KOPT-K1 (cell line): ENCODE measurements around the gene DUOXA2.

Experiments used
- H3K27ac ChIP-seq: fragments of 200-600 bp; sonication (generic); 2 replicates; pipeline ENCODE4 v1.5.1; 2016; ENCODE audit warnings: antibody characterized with exemption, mild to moderate bottlenecking, low read depth, low read length; ENCODE audit not compliant: poor library complexity, severe bottlenecking
- H3K36me3 ChIP-seq: fragments of 200-600 bp; sonication (generic); 2 replicates; pipeline ENCODE4 v1.5.1; 2017; ENCODE audit warnings: antibody characterized with exemption, mild to moderate bottlenecking, low read length, moderate library complexity; ENCODE audit not compliant: insufficient read depth
- H3K9me3 ChIP-seq: fragments of 200-600 bp; sonication (generic); 2 replicates; pipeline ENCODE4 v1.5.1; 2017; ENCODE audit warnings: antibody characterized with exemption, low read length, mild to moderate bottlenecking; ENCODE audit not compliant: insufficient read depth, poor library complexity, severe bottlenecking

DUOXA2 gene

GRCh38 chr15:45118131-45118588 is 4.0 kb downstream of the DUOXA2 start:
- H3K9me3 ChIP-seq: no peaks in the 10 kb centered on the region

GRCh38 chr15:45118996-45119395 is 4.9 kb downstream of the DUOXA2 start:
- Histone ChIP-seq H3K27ac (no peak overlapping the region), H3K9me3 (no peaks in the 10 kb centered on the region), H3K36me3 (no peaks in the 10 kb centered on the region)

More at GRCh38 chr15:45118131-45118588, 4.0 kb downstream of the DUOXA2 start:
- Histone ChIP-seq H3K36me3 (no peaks in the 10 kb centered on the region), H3K27ac (no peak overlapping the region)

DNA sequence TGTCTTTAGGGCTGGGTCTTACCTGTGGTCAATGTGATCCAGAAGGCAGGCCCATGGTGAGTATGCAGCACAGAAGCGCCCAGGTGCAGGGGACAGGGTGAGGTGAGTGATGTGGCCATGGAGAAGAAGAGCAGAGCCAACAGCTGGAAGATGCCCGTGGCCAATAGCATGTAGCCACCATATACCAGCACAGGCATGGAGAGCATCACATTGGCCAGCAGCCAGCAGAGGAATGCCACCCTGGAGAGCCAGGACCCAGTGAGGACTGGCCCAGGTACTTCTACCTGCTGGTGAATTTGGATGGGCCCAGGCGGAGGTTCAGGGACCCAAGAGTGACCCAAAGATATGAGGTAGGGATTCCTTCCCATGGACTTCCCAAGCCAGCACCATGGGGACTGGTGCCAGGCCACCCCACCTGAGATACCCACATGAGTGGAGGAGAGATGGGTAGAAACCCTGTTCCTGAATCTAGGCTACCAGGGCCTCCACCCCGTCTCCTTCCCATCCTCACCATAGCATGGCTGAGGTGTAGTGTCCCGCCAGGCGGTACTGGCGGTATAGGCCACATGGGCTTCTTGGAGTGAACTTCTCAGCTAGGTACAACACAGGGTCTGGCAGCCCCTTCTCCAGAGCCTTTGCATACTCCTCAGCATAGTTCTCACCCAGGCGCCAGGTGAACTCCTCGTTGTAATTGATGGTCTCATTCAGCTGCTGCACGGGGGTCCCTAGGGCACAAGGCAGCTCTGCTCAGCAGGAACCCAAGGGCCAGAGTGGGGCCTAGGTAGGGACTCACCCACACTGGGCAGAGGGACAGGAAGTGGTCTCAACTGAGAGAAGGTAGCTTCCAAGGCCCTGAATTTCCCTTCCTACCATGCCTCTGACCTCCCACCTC is 6.2 kb downstream of the DUOXA2 start:
- Histone ChIP-seq H3K27ac (no peak overlapping the region), H3K36me3 (no peaks in the 10 kb centered on the region), H3K9me3 (no peaks in the 10 kb centered on the region)

- Histone ChIP-seq H3K27ac (no peak overlapping the region), H3K9me3 (no peaks in the 10 kb centered on the region), H3K36me3 (no peaks in the 10 kb centered on the region)
Observed at GRCh38 chr15:45121020-45121419, 6.9 kb downstream of the DUOXA2 start.

GRCh38 chr15:45121706-45122417 is 7.7 kb downstream of the DUOXA2 start:
- Histone ChIP-seq H3K27ac (no peak overlapping the region), H3K9me3 (no peaks in the 10 kb centered on the region), H3K36me3 (no peaks in the 10 kb centered on the region)

DNA sequence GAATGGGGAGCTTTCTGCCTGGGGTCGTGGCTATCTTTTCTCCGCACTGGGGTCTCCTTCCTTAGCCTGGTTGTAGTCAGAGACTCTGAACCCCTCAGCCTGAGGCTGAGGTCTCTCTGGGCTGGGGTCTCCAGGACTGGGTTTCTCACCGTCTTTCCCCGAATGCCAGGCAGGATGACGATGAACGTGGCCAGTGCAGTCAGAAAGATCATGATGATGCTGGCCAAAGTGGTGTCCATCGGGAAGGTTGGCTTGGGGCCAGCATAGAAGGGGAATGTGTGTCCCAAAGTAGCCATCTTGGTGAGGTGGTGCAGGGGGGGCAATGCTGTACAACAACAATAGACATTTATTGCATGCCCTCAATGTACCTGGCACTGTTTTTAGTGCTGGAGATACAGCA is 8.6 kb downstream of the DUOXA2 start:
- Histone ChIP-seq H3K36me3 (no peaks in the 10 kb centered on the region), H3K9me3 (no peaks in the 10 kb centered on the region), H3K27ac (no peak overlapping the region)

- Histone ChIP-seq H3K36me3 (no peaks in the 10 kb centered on the region), H3K27ac (no peak overlapping the region), H3K9me3 (no peaks in the 10 kb centered on the region)
Observed at GRCh38 chr15:45123397-45123796, 9.3 kb downstream of the DUOXA2 start.

- H3K27ac ChIP-seq: no peak overlapping the region
- no peaks in the 10 kb centered on the region for H3K9me3 ChIP-seq
Observed at GRCh38 chr15:45126535-45127158, 12.5 kb downstream of the DUOXA2 start.

DNA sequence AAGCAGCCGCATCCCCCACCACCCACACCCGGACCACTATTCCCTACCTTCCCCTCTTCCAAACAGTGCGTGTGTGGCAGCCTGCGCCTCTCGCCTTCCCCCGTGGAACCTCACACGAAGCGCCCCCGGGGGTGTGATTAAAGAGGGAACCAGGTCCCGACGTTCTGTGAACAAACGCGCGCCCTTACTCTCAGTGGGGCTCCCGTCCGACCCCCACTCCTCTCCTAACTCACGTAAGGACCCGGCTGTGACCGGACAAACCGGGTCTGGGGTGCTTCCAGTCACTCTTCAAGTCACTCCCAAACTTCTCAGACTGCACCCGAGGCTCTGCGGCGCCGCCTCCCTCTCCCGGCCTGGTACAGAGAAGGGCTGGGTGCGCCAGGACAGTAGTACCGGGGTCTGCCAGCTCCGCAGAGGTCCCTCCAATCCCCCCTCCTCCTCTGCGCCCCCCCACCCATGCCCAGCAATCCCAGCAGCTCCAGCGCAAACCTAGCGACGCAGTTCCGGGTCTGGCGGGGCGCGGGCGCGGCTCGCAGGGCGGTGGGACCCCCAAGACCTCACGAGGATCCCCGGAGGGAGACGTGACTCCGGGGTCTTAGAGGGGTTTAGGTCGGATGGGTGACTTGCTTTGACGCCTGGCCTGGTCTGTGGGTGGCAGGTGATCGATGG is 15.0 kb downstream of the DUOXA2 start:
- Histone ChIP-seq H3K27ac (no peak overlapping the region), H3K36me3 (no peaks in the 10 kb centered on the region), H3K9me3 (no peaks in the 10 kb centered on the region)

More at GRCh38 chr15:45126535-45127158, 12.5 kb downstream of the DUOXA2 start:
- no peaks in the 10 kb centered on the region for H3K36me3 ChIP-seq

- no peak within 1 kb of the TSS for H3K27ac ChIP-seq
- H3K36me3 ChIP-seq: no peaks in the 10 kb centered on the region
- H3K9me3 ChIP-seq: no peaks in the 10 kb centered on the region
Observed at GRCh38 chr15:45129651-45130129, 15.6 kb downstream of the DUOXA2 start, which contains the start of the genes DUOX1 and DUOXA1. Gene DUOX1 (plus strand): TSS chr15:45129994. CDS start chr15:45131967, 1,973 bp downstream. Gene DUOXA1 (minus strand): TSS chr15:45129879. CDS start chr15:45123014, 6,865 bp downstream.

GRCh38 chr15:45130291-45131000 is 16.3 kb downstream of the DUOXA2 start:
- H3K36me3 ChIP-seq: no peaks in the 10 kb centered on the region
- no peaks in the 10 kb centered on the region for H3K9me3 ChIP-seq
- H3K27ac ChIP-seq: no peak overlapping the region

DNA sequence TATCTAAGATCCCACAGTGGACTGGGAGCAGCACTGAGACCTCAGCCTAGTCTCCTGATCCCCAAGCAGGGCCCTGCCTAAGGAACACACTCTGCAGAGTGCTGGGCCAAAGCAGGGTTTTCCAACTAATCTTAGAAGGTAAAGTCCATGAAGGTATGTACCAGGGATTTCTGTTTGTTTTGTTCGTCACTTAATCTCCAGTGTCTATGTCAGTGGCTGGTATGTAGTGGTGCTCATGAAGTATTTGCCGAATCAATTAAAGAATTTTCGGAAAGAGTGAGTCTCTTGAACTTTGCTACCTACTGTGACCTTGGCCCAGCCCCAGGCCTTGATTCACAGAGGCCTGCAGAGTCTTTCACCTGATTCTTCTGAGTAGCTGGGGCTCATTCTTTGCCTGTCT is 17.4 kb downstream of the DUOXA2 start:
- H3K36me3 ChIP-seq: no peaks in the 10 kb centered on the region
- no peak overlapping the region for H3K27ac ChIP-seq
- H3K9me3 ChIP-seq: no peaks in the 10 kb centered on the region

- Histone ChIP-seq H3K9me3 (no peaks in the 10 kb centered on the region), H3K36me3 (no peaks in the 10 kb centered on the region), H3K27ac (no peak overlapping the region)
Observed at GRCh38 chr15:45132844-45133560, 18.9 kb downstream of the DUOXA2 start.
